Activated naive CD4-positive, alpha-beta T cell treated with anti-CD3 and anti-CD28 coated beads for 36 hours (primary cell): ENCODE data around the gene PCDHA7. TPM values are rescaled to one million over a fixed set of nuclear protein-coding genes. Genes with fewer than 3 reads are reported as not detected.
"Not testable (repeated sequence)": the region's sequence is repeated elsewhere in the genome, so short reads cannot be mapped to it uniquely, and the experiment has no call there.

ENCODE experiments used
- CTCF ChIA-PET: fragments of 350-600 bp; sonication (Branson Sonifier 250); formaldehyde crosslinking; loops from one replicate; lab custom pipeline; 2021; ENCODE audit warnings: antibody characterized with exemption; lab: Charles Lee
- DNase-seq: peaks from one replicate; pipeline ENCODE4 v3.0.0-alpha.2; 2020
- H3K27ac Mint-ChIP-seq: one replicate; pipeline ENCODE4 v1.8.0; 2021; ENCODE audit warnings: mild to moderate bottlenecking, mixed read lengths
- H3K27me3 Mint-ChIP-seq: one replicate; pipeline ENCODE4 v1.8.0; 2021; ENCODE audit warnings: low read depth, mixed read lengths
- H3K36me3 Mint-ChIP-seq: one replicate; pipeline ENCODE4 v1.8.0; 2021; ENCODE audit warnings: low read depth, mixed read lengths
- H3K4me1 Mint-ChIP-seq: one replicate; pipeline ENCODE4 v1.8.0; 2021; ENCODE audit warnings: low read depth, mixed read lengths
- H3K4me3 Mint-ChIP-seq: one replicate; pipeline ENCODE4 v1.8.0; 2021; ENCODE audit warnings: mild to moderate bottlenecking, moderate library complexity, mixed read lengths
- H3K9me3 Mint-ChIP-seq: one replicate; pipeline ENCODE4 v1.8.0; 2021; ENCODE audit warnings: mixed read lengths
- intact Hi-C: fragments of 100-400 bp; cut with micrococcal nuclease; formaldehyde crosslinking; loops from one replicate; pipeline ENCODE4 v1.15.1; 2023
- total RNA-seq, 2 experiments: library from RNA; stranded (reverse); gene quantifications; one replicate each; pipeline ENCODE4 v1.2.3, GENCODE V29; 2021

PCDHA7 gene, protein sequence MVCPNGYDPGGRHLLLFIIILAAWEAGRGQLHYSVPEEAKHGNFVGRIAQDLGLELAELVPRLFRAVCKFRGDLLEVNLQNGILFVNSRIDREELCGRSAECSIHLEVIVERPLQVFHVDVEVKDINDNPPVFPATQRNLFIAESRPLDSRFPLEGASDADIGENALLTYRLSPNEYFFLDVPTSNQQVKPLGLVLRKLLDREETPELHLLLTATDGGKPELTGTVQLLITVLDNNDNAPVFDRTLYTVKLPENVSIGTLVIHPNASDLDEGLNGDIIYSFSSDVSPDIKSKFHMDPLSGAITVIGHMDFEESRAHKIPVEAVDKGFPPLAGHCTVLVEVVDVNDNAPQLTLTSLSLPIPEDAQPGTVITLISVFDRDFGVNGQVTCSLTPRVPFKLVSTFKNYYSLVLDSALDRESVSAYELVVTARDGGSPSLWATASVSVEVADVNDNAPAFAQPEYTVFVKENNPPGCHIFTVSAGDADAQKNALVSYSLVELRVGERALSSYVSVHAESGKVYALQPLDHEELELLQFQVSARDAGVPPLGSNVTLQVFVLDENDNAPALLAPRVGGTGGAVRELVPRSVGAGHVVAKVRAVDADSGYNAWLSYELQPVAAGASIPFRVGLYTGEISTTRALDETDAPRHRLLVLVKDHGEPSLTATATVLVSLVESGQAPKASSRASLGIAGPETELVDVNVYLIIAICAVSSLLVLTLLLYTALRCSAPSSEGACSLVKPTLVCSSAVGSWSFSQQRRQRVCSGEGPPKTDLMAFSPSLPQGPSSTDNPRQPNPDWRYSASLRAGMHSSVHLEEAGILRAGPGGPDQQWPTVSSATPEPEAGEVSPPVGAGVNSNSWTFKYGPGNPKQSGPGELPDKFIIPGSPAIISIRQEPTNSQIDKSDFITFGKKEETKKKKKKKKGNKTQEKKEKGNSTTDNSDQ
- total RNA-seq: not detected

DNA sequence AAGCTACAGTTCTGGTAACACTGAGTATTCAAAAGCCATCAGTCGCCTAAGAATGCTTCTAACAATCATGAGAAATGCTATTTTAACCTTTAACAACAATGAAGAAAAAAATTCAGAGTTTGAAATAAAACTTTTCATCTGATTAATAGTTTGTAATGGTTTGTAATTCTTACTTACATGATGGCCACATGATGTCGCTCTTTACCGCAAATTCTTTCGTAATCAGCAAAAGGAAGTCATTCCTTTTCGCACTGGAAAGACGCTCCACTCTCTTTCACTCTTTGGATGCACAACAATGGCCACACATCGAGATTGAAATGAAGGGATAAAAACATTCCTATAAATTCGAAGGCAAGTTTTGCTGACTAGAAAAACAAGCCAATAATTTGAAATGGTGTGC, at the start of gene PCDHA7:
PCDHA7 (plus strand) TSS at position 277 of the 400 bp plus-strand sequence; CDS start at position 392, 115 bp downstream.
- peaks cover 7% of the 10 kb centered on the region for H3K36me3 Mint-ChIP-seq
- no peak within 1 kb of the TSS for H3K27ac Mint-ChIP-seq
- intact Hi-C loops: no loop called here
- no peak within 1 kb of the TSS for H3K4me3 Mint-ChIP-seq
- no peak for DNase-seq
- H3K27me3 Mint-ChIP-seq: peaks cover 37% of the 10 kb centered on the region
- peaks cover 15% of the 10 kb centered on the region for H3K9me3 Mint-ChIP-seq
- H3K4me1 Mint-ChIP-seq: no peaks in the 10 kb centered on the region
- CTCF ChIA-PET: interaction anchor here (0.7 to 1.0 kb wide), 2 partner anchors 9 to 24 kb away, joined by 3 read pairs; no protein-coding TSS in a partner anchor

DNA sequence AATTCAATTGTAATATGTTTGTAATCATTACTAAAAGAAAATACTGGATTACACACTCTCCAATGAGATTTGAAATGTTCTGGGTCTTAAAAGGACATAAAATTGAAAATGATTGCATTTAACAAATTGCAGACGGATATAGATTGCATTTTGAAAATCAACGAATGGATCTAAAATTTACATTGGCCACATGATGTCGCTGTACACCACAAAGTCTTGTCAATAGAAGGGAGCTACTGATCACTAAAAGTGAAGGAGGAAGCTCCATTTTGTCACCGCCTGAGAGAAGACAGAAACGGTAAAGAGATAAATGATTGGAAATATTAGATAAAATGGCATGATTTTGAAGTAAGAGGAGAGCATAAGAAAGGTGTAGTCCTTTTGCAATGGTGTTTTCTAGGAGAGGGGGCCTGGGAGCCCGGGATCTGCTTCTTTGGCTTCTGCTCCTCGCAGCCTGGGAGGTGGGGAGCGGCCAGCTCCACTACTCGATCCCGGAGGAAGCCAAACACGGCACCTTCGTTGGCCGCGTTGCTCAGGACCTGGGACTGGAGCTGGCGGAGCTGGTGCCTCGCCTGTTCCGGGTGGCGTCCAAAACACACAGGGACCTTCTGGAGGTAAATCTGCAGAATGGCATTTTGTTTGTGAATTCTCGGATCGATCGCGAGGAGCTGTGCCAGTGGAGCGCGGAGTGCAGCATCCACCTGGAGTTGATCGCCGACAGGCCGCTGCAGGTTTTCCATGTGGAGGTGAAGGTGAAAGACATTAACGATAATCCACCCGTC, 48.0 kb upstream of the PCDHA7 start, which contains the start of gene PCDHA1:
PCDHA1 (plus strand) TSS at position 236 of the 782 bp plus-strand sequence.
- H3K27me3 Mint-ChIP-seq: peaks cover 37% of the 10 kb centered on the region
- H3K4me1 Mint-ChIP-seq: no peaks in the 10 kb centered on the region
- DNase-seq: no peak
- H3K27ac Mint-ChIP-seq: no peak within 1 kb of the TSS
- no peak within 1 kb of the TSS for H3K4me3 Mint-ChIP-seq
- H3K9me3 Mint-ChIP-seq: peaks cover 45% of the 10 kb centered on the region
- intact Hi-C loops: no loop called here
- CTCF ChIA-PET: interaction anchor here (0.6 to 1.1 kb wide), 3 partner anchors 28 to 275 kb away, joined by 3 to 7 read pairs (median 5); no protein-coding TSS in a partner anchor
- H3K36me3 Mint-ChIP-seq: peaks cover 19% of the 10 kb centered on the region

DNA sequence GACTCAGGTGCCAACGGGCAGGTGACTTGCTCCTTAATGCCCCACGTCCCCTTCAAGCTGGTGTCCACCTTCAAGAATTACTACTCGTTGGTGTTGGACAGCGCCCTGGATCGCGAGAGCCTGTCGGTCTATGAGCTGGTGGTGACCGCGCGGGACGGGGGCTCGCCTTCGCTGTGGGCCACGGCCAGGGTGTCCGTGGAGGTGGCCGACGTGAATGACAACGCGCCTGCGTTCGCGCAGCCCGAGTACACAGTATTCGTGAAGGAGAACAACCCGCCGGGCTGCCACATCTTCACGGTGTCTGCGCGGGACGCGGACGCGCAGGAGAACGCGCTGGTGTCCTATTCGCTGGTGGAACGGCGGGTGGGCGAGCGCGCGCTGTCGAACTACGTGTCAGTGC, 46.6 kb upstream of the PCDHA7 start:
- DNase-seq, H3K27ac Mint-ChIP-seq, intact Hi-C loops, H3K4me3 Mint-ChIP-seq, CTCF ChIA-PET, H3K4me1 Mint-ChIP-seq: not testable (repeated sequence)
- H3K27me3 Mint-ChIP-seq: peaks cover 42% of the 10 kb centered on the region
- peaks cover 41% of the 10 kb centered on the region for H3K9me3 Mint-ChIP-seq
- peaks cover 18% of the 10 kb centered on the region for H3K36me3 Mint-ChIP-seq

DNA sequence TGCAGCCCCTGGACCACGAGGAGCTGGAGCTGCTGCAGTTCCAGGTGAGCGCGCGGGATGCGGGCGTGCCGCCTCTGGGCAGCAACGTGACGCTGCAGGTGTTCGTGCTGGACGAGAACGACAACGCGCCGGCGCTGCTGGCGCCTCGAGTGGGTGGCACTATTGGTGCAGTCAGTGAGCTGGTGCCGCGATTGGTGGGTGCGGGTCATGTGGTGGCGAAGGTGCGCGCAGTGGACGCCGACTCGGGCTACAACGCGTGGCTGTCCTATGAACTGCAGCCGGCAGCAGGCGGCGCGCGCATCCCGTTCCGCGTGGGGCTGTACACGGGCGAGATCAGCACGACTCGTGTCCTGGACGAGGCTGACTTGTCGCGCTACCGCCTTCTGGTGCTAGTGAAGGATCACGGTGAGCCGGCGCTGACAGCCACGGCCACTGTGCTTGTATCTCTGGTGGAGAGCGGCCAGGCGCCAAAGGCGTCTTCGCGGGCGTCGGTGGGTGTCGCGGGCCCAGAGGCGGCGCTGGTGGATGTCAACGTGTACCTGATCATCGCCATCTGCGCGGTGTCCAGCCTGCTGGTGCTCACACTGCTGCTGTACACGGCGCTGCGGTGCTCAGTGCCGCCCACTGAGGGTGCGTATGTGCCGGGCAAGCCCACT, 46.1 kb upstream of the PCDHA7 start:
- H3K27ac Mint-ChIP-seq, DNase-seq, H3K4me1 Mint-ChIP-seq, H3K4me3 Mint-ChIP-seq, intact Hi-C loops, CTCF ChIA-PET: not testable (repeated sequence)
- Mint-ChIP-seq H3K36me3 (peaks cover 18% of the 10 kb centered on the region), H3K9me3 (peaks cover 36% of the 10 kb centered on the region), H3K27me3 (peaks cover 48% of the 10 kb centered on the region)

DNA sequence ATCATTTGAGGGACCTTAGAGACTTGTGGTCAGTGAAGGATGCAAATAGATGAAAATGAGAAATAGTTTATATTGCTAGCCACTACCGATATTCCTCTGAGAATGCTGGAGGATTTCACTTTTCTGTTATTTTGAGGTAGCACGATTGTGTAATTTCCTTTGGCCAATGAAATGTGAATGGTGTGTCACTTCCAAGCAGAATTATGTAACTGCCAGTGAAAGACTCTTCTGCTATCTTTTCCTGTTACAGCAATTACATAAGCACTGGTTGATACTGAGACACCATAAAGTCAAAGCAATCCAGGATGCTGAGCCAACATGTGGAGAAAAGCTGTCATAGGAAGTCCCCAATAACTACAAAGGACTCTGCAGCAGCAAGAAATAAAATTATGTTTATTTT, 43.0 kb upstream of the PCDHA7 start:
- H3K9me3 Mint-ChIP-seq: peaks cover 38% of the 10 kb centered on the region
- peaks cover 26% of the 10 kb centered on the region for H3K36me3 Mint-ChIP-seq
- H3K27ac Mint-ChIP-seq: no peak overlapping the region
- intact Hi-C loops: no loop called here
- no peak overlapping the region for H3K4me3 Mint-ChIP-seq
- CTCF ChIA-PET: no interaction called here
- H3K27me3 Mint-ChIP-seq: peaks cover 52% of the 10 kb centered on the region
- no peaks in the 10 kb centered on the region for H3K4me1 Mint-ChIP-seq
- DNase-seq: no peak

DNA sequence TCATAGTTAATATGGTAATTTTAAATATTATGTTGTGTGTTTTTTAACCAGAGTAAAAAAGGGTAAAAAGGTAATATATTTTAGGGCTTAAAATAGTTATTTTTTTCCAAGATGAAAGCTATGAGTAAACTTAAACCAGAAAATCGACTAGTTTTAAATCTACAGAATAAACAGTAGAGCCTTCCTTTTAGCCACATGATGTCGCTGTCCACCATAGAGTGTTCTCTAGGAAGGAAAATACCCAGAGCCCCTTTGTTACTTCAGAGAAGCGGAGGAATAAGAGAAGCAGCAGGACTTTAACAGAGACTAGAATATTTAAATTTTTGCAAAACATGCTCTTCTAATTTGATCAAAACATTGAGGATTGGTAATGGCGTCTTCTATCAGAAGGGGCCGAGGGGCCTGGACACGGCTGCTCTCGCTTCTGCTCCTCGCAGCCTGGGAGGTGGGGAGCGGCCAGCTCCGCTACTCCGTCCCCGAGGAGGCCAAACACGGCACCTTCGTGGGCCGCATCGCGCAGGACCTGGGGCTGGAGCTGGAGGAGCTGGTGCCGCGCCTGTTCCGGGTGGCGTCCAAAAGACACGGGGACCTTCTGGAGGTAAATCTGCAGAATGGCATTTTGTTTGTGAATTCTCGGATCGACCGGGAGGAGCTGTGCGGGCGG, 39.3 kb upstream of the PCDHA7 start, which contains the start of gene PCDHA2:
PCDHA2 (plus strand) TSS at position 258 of the 664 bp plus-strand sequence.
- CTCF ChIA-PET: no interaction called here
- no peaks in the 10 kb centered on the region for H3K4me1 Mint-ChIP-seq
- intact Hi-C loops: no loop called here

DNA sequence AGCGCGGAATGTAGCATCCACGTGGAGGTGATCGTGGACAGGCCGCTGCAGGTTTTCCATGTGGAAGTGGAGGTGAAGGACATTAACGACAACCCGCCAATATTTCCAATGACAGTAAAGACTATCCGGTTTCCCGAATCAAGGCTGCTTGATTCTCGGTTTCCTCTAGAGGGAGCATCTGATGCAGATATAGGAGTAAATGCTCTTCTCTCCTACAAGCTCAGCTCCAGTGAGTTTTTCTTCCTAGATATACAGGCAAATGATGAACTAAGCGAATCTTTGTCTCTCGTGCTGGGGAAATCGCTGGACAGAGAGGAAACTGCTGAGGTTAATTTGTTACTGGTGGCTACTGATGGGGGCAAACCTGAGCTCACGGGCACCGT, 38.8 kb upstream of the PCDHA7 start:
- H3K27me3 Mint-ChIP-seq: peaks cover 35% of the 10 kb centered on the region
- intact Hi-C loops: no loop called here
- no peak overlapping the region for H3K4me3 Mint-ChIP-seq
- no peak overlapping the region for H3K27ac Mint-ChIP-seq
- no peak for DNase-seq
- CTCF ChIA-PET: no interaction called here
- no peaks in the 10 kb centered on the region for H3K4me1 Mint-ChIP-seq
- H3K36me3 Mint-ChIP-seq: peaks cover 13% of the 10 kb centered on the region
- H3K9me3 Mint-ChIP-seq: peaks cover 20% of the 10 kb centered on the region

More for the DNA sequence above, 39.3 kb upstream of the PCDHA7 start, which contains the start of gene PCDHA2:
- H3K9me3 Mint-ChIP-seq: peaks cover 19% of the 10 kb centered on the region
- H3K27me3 Mint-ChIP-seq: peaks cover 33% of the 10 kb centered on the region
- peaks cover 12% of the 10 kb centered on the region for H3K36me3 Mint-ChIP-seq
- no peak within 1 kb of the TSS for H3K4me3 Mint-ChIP-seq
- DNase-seq: no peak
- no peak within 1 kb of the TSS for H3K27ac Mint-ChIP-seq

DNA sequence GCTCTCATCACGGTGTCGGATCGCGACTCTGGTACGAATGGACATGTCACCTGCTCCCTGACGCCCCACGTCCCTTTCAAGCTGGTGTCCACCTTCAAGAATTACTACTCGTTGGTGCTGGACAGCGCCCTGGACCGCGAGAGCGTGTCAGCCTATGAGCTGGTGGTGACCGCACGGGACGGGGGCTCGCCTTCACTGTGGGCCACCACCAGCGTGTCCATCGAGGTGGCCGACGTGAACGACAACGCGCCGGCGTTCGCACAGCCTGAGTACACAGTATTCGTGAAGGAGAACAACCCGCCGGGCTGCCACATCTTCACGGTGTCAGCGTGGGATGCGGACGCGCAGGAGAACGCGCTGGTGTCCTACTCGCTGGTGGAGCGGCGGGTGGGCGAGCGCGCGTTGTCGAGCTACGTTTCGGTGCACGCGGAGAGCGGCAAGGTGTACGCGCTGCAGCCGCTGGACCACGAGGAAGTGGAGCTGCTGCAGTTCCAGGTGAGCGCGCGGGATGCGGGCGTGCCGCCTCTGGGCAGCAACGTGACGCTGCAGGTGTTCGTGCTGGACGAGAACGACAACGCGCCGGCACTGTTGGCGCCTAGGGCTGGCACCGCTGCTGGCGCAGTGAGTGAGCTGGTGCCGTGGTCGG, 37.9 kb upstream of the PCDHA7 start:
- DNase-seq, intact Hi-C loops, H3K27ac Mint-ChIP-seq, CTCF ChIA-PET, H3K4me1 Mint-ChIP-seq, H3K4me3 Mint-ChIP-seq: not testable (repeated sequence)
- peaks cover 24% of the 10 kb centered on the region for H3K9me3 Mint-ChIP-seq
- H3K27me3 Mint-ChIP-seq: peaks cover 40% of the 10 kb centered on the region
- H3K36me3 Mint-ChIP-seq: peaks cover 15% of the 10 kb centered on the region

DNA sequence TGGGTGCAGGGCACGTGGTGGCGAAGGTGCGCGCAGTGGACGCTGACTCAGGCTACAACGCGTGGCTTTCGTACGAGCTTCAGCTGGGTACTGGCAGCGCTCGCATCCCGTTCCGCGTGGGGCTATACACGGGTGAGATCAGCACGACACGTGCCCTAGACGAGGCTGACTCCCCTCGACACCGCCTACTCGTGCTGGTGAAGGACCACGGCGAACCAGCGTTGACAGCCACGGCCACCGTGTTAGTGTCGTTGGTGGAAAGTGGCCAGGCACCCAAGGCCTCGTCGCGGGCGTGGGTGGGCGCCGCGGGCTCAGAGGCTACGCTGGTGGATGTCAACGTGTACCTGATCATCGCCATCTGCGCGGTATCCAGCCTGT, 37.4 kb upstream of the PCDHA7 start:
- H3K4me3 Mint-ChIP-seq: no peak overlapping the region
- H3K27me3 Mint-ChIP-seq: peaks cover 44% of the 10 kb centered on the region
- peaks cover 16% of the 10 kb centered on the region for H3K36me3 Mint-ChIP-seq
- no peaks in the 10 kb centered on the region for H3K4me1 Mint-ChIP-seq
- no peak for DNase-seq
- H3K27ac Mint-ChIP-seq: no peak overlapping the region
- intact Hi-C loops: no loop called here
- CTCF ChIA-PET: no interaction called here
- peaks cover 27% of the 10 kb centered on the region for H3K9me3 Mint-ChIP-seq

DNA sequence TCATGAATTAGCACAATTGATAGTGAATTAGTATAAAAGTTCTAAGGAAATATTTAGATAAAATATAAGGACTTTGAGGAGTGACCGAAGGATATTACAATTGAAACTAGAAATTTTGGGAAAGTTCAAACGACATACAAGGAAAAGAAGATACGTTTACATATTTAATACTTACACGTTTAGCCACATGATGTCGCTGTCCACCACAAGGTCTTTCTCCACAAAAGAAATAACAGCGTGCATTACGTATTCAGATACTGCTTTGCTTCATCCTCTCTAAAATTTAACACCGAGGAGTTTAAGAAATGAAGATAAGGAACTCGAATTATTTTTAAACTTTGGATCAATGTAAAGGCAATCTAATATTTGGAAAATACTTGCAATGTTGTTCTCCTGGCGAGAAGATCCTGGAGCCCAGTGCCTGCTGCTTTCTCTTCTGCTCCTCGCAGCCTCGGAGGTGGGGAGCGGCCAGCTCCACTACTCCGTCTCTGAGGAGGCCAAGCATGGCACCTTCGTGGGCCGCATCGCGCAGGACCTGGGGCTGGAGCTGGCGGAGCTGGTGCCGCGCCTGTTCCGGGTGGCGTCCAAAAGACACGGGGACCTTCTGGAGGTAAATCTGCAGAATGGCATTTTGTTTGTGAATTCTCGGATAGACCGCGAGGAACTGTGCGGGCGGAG, 33.1 kb upstream of the PCDHA7 start, which contains the start of gene PCDHA3:
PCDHA3 (plus strand) TSS at position 242 of the 678 bp plus-strand sequence.
- Mint-ChIP-seq H3K4me1 (no peaks in the 10 kb centered on the region), H3K36me3 (peaks cover 10% of the 10 kb centered on the region), H3K4me3 (no peak within 1 kb of the TSS), H3K9me3 (peaks cover 28% of the 10 kb centered on the region), H3K27ac (no peak within 1 kb of the TSS), H3K27me3 (peaks cover 38% of the 10 kb centered on the region)
- intact Hi-C loops: no loop called here
- DNase-seq: no peak
- CTCF ChIA-PET: no interaction called here
